ENCODE results near the gene RANBP3.

The RANBP3 gene

GRCh38 chr19:5955636-5955935 lies 22.4 kb downstream of the RANBP3 start:
- no peak for ATAC-seq
- TF ChIP-seq TOX (CRISPR knock-in tag; IDR thresholded peaks at IDR 0.05; ENCODE audit: borderline replicate concordance) (no peak), ZNF565 (CRISPR knock-in tag; conservative IDR thresholded peaks at IDR 0.05; ENCODE audit: low read depth) (no peak), BACH2 (CRISPR knock-in tag; IDR thresholded peaks at IDR 0.05; ENCODE audit: borderline replicate concordance) (no peak), ISL1 (CRISPR knock-in tag; IDR thresholded peaks at IDR 0.05) (no peak), ZFP30 (CRISPR knock-in tag; IDR thresholded peaks at IDR 0.05) (no peak), ARNTL (CRISPR knock-in tag; IDR thresholded peaks at IDR 0.05; ENCODE audit: borderline replicate concordance, low read depth) (no peak), GLIS3 (CRISPR knock-in tag; IDR thresholded peaks at IDR 0.05) (no peak), ESRRG (CRISPR knock-in tag; IDR thresholded peaks at IDR 0.05) (no peak), RARB (CRISPR knock-in tag; IDR thresholded peaks at IDR 0.05) (no peak), TCF4 (CRISPR knock-in tag; IDR thresholded peaks at IDR 0.05; ENCODE audit: borderline replicate concordance) (no peak), CSDC2 (CRISPR knock-in tag; IDR thresholded peaks at IDR 0.05) (no peak), ZNF8 (CRISPR knock-in tag; IDR thresholded peaks at IDR 0.05) (no peak), ZC3H10 (CRISPR knock-in tag; IDR thresholded peaks at IDR 0.05) (no peak)
- TF ChIP-seq, protein P1, sequence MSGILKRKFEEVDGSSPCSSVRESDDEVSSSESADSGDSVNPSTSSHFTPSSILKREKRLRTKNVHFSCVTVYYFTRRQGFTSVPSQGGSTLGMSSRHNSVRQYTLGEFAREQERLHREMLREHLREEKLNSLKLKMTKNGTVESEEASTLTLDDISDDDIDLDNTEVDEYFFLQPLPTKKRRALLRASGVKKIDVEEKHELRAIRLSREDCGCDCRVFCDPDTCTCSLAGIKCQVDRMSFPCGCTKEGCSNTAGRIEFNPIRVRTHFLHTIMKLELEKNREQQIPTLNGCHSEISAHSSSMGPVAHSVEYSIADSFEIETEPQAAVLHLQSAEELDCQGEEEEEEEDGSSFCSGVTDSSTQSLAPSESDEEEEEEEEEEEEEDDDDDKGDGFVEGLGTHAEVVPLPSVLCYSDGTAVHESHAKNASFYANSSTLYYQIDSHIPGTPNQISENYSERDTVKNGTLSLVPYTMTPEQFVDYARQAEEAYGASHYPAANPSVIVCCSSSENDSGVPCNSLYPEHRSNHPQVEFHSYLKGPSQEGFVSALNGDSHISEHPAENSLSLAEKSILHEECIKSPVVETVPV (CRISPR knock-in tag; IDR thresholded peaks at IDR 0.05), result no peak
- TF ChIP-seq, protein P2, sequence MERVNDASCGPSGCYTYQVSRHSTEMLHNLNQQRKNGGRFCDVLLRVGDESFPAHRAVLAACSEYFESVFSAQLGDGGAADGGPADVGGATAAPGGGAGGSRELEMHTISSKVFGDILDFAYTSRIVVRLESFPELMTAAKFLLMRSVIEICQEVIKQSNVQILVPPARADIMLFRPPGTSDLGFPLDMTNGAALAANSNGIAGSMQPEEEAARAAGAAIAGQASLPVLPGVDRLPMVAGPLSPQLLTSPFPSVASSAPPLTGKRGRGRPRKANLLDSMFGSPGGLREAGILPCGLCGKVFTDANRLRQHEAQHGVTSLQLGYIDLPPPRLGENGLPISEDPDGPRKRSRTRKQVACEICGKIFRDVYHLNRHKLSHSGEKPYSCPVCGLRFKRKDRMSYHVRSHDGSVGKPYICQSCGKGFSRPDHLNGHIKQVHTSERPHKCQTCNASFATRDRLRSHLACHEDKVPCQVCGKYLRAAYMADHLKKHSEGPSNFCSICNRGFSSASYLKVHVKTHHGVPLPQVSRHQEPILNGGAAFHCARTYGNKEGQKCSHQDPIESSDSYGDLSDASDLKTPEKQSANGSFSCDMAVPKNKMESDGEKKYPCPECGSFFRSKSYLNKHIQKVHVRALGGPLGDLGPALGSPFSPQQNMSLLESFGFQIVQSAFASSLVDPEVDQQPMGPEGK (CRISPR knock-in tag; IDR thresholded peaks at IDR 0.05; ENCODE audit: borderline replicate concordance), result no peak

DNA sequence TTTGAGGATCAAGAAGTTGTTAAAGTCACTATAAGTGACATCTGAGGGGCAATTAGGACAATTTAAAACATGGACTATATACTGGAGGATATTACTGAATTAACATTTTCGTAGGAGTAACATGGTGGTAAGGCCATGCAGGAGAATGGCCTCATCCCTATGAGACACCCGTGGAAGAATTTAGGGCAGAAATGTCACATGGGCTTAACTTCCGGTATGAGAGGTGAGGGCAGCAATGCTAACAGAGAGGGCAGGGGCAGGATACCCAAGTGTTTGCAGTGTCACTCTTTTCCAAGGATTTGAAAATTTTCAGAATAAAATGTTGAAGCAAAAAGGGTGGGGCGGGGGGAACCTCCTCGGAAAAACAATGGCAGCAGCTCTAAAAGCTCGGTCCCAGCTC lies 23.6 kb downstream of the RANBP3 start:
- TF ChIP-seq TCF4 (CRISPR knock-in tag; IDR thresholded peaks at IDR 0.05; ENCODE audit: borderline replicate concordance) (no peak), GLIS3 (CRISPR knock-in tag; IDR thresholded peaks at IDR 0.05) (no peak), SNAI2 (CRISPR knock-in tag; IDR thresholded peaks at IDR 0.05) (no peak), ISL1 (CRISPR knock-in tag; IDR thresholded peaks at IDR 0.05) (no peak), TOX (CRISPR knock-in tag; IDR thresholded peaks at IDR 0.05; ENCODE audit: borderline replicate concordance) (no peak), OSR1 (CRISPR knock-in tag; IDR thresholded peaks at IDR 0.05) (no peak)
- TF ChIP-seq, protein P1 (CRISPR knock-in tag; IDR thresholded peaks at IDR 0.05), result no peak
- TF ChIP-seq, protein P3, sequence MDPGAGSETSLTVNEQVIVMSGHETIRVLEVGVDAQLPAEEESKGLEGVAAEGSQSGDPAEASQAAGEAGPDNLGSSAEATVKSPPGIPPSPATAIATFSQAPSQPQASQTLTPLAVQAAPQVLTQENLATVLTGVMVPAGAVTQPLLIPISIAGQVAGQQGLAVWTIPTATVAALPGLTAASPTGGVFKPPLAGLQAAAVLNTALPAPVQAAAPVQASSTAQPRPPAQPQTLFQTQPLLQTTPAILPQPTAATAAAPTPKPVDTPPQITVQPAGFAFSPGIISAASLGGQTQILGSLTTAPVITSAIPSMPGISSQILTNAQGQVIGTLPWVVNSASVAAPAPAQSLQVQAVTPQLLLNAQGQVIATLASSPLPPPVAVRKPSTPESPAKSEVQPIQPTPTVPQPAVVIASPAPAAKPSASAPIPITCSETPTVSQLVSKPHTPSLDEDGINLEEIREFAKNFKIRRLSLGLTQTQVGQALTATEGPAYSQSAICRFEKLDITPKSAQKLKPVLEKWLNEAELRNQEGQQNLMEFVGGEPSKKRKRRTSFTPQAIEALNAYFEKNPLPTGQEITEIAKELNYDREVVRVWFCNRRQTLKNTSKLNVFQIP (CRISPR knock-in tag; IDR thresholded peaks at IDR 0.05; ENCODE audit: borderline replicate concordance, low read depth), result no peak
- TF ChIP-seq, protein P4, sequence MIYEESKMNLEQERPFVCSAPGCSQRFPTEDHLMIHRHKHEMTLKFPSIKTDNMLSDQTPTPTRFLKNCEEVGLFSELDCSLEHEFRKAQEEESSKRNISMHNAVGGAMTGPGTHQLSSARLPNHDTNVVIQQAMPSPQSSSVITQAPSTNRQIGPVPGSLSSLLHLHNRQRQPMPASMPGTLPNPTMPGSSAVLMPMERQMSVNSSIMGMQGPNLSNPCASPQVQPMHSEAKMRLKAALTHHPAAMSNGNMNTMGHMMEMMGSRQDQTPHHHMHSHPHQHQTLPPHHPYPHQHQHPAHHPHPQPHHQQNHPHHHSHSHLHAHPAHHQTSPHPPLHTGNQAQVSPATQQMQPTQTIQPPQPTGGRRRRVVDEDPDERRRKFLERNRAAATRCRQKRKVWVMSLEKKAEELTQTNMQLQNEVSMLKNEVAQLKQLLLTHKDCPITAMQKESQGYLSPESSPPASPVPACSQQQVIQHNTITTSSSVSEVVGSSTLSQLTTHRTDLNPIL (CRISPR knock-in tag; IDR thresholded peaks at IDR 0.05; ENCODE audit: low read depth), result no peak
- no peak for ATAC-seq

DNA sequence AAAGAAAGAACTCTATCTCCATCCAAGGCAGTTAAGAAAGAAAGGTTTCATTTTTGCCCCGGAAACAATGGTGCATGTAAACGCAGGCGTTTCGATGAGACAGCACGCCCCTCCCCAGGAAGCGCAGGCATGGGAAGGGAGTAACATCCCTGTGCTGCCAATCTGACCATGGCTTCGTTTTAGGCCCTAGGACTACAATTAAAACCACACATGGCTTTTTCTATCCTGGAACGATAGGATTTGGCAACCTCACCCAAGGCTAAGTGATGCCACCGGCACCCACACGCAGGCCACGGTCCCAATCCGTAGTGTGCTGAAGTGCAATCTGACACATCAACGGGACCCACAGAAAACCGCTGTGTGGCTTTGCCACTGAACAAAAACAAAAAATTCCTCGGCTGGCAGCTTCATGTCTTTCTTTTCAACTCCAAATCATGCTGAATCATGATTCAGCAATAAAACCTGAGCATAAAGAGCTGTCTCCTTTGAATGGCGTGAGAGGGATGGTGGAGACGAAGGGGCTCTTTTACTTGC lies 24.2 kb downstream of the RANBP3 start:
- no peak for ATAC-seq
- TF ChIP-seq, protein P2 (CRISPR knock-in tag; IDR thresholded peaks at IDR 0.05; ENCODE audit: borderline replicate concordance), result no peak
- TF ChIP-seq, protein P5, sequence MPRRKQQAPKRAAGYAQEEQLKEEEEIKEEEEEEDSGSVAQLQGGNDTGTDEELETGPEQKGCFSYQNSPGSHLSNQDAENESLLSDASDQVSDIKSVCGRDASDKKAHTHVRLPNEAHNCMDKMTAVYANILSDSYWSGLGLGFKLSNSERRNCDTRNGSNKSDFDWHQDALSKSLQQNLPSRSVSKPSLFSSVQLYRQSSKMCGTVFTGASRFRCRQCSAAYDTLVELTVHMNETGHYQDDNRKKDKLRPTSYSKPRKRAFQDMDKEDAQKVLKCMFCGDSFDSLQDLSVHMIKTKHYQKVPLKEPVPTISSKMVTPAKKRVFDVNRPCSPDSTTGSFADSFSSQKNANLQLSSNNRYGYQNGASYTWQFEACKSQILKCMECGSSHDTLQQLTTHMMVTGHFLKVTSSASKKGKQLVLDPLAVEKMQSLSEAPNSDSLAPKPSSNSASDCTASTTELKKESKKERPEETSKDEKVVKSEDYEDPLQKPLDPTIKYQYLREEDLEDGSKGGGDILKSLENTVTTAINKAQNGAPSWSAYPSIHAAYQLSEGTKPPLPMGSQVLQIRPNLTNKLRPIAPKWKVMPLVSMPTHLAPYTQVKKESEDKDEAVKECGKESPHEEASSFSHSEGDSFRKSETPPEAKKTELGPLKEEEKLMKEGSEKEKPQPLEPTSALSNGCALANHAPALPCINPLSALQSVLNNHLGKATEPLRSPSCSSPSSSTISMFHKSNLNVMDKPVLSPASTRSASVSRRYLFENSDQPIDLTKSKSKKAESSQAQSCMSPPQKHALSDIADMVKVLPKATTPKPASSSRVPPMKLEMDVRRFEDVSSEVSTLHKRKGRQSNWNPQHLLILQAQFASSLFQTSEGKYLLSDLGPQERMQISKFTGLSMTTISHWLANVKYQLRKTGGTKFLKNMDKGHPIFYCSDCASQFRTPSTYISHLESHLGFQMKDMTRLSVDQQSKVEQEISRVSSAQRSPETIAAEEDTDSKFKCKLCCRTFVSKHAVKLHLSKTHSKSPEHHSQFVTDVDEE (CRISPR knock-in tag; IDR thresholded peaks at IDR 0.05), result no peak
- TF ChIP-seq, protein P1 (CRISPR knock-in tag; IDR thresholded peaks at IDR 0.05), result no peak

Measured in SK-N-SH treated with all-trans-retinoic acid at 6 μM for 48 hours (cell line).